ENCODE results near the gene KCTD1.

- TF ChIP-seq POLR2A (IDR thresholded peaks at IDR 0.05; ENCODE audit: low read length) (no peak), GATA1 (IDR thresholded peaks at IDR 0.05; ENCODE audit: low read depth, low read length) (no peak)
These were observed 86.0 kb downstream of the KCTD1 start for GRCh38 chr18:26462355-26462754.

Data from erythroblast (primary cell).